GM12878 (cell line): ENCODE measurements around the gene MIA. TPM values are rescaled to one million over a fixed set of nuclear protein-coding genes. Genes with fewer than 3 reads are reported as not detected.

Experiments
- BHLHE40 ChIP-seq, 2 experiments: fragments of 450-650 bp in 1 of 2; IDR thresholded peaks; 2 replicates each; pipeline ENCODE4 v1.6.1; 2011 to 2017; ENCODE audit warnings: low read depth in 2 of 2, borderline replicate concordance in 1 of 2, improper control_type of control experiment in 1 of 2, low read length in 1 of 2, mild to moderate bottlenecking in 1 of 2
- DPF2 ChIP-seq: fragments of 450-650 bp; IDR thresholded peaks from 2 replicates; pipeline ENCODE4 v1.6.1; 2017; ENCODE audit warnings: mild to moderate bottlenecking
- EED ChIP-seq: sonication (generic); IDR thresholded peaks from 2 replicates; pipeline ENCODE4 v1.6.1; 2016; ENCODE audit warnings: antibody characterized with exemption, low read depth
- GATAD2B ChIP-seq: fragments of 450-650 bp; conservative IDR thresholded peaks from 2 replicates; pipeline ENCODE4 v1.6.1; 2017; ENCODE audit warnings: low read depth, mild to moderate bottlenecking, moderate library complexity
- IKZF1 ChIP-seq: fragments of 450-650 bp; conservative IDR thresholded peaks from 2 replicates; pipeline ENCODE4 v1.6.1; 2017; ENCODE audit warnings: antibody characterized with exemption, mild to moderate bottlenecking
- MTA2 ChIP-seq: fragments of 450-650 bp; IDR thresholded peaks from 2 replicates; pipeline ENCODE4 v1.6.1; 2016; ENCODE audit warnings: low read depth, mild to moderate bottlenecking, moderate library complexity
- MTA3 ChIP-seq: IDR thresholded peaks from 2 replicates; pipeline ENCODE4 v1.6.1; 2012; ENCODE audit warnings: low read length, inconsistent platforms, borderline replicate concordance
- NBN ChIP-seq: fragments of 450-650 bp; IDR thresholded peaks from 2 replicates; pipeline ENCODE4 v1.6.1; 2016
- NR2C2 ChIP-seq: IDR thresholded peaks from 2 replicates; pipeline ENCODE4 v1.6.1; 2011; ENCODE audit warnings: borderline replicate concordance, low read depth; ENCODE audit not compliant: control insufficient read depth, insufficient read length
- NR2F1 ChIP-seq: fragments of 450-650 bp; conservative IDR thresholded peaks from 2 replicates; pipeline ENCODE4 v1.6.1; 2017; ENCODE audit warnings: mild to moderate bottlenecking
- POLR2A ChIP-seq: IDR thresholded peaks from 2 replicates; pipeline ENCODE4 v1.6.1; 2011; ENCODE audit warnings: low read depth, mild to moderate bottlenecking, low read length
- POU2F2 ChIP-seq: IDR thresholded peaks from 3 replicates; pipeline ENCODE4 v1.6.1; 2011; ENCODE audit warnings: low read depth, mild to moderate bottlenecking, low read length, borderline replicate concordance
- SMAD1 ChIP-seq: fragments of 450-650 bp; IDR thresholded peaks from 2 replicates; pipeline ENCODE4 v1.6.1; 2018; ENCODE audit warnings: mild to moderate bottlenecking, low read depth; ENCODE audit not compliant: partially characterized antibody
- SUPT20H ChIP-seq: IDR thresholded peaks from 2 replicates; pipeline ENCODE4 v1.6.1; 2011; ENCODE audit warnings: low read depth, mild to moderate bottlenecking, low read length, moderate library complexity, borderline replicate concordance; ENCODE audit not compliant: control insufficient read depth
- WRNIP1 ChIP-seq: IDR thresholded peaks from 2 replicates; pipeline ENCODE4 v1.6.1; 2011; ENCODE audit warnings: low read depth, low read length, improper control_type of control experiment, borderline replicate concordance
- YY1 ChIP-seq: IDR thresholded peaks from 2 replicates; pipeline ENCODE4 v1.6.1; 2011; ENCODE audit warnings: low read depth, mild to moderate bottlenecking, low read length
- polyA plus RNA-seq, 11 experiments: library from polyadenylated mRNA; depleted of rRNA in 4 of 11; unstranded in 6 of 11; stranded (reverse) in 5 of 11; fragments of >200 nt; fragmentation: Nextera tagmentation in 4 of 11; fragmentation: Illumina TruSeq in 1 of 11; extraction: Ambion mirVana in 4 of 11; extraction: Trizol in 1 of 11; gene quantifications; 1 replicate in 1 of 11; 2 replicates in 10 of 11; pipeline versions ENCODE4 v1.2.1 to v1.2.3, GENCODE V29; 2011 to 2016; ENCODE audit warnings: inconsistent platforms in 2 of 11, missing spikeins in 2 of 11, low read depth in 1 of 11
- total RNA-seq, 4 experiments: library from RNA; depleted of rRNA in 3 of 4; stranded (reverse); fragments of >200 nt in 3 of 4; fragmentation: Illumina TruSeq in 1 of 4; extraction: Trizol in 1 of 4; gene quantifications; 2 replicates each; pipeline versions ENCODE4 v1.2.1 to v1.2.3, GENCODE V29; 2013 to 2021
- TF ChIP-seq, protein P1 (sequence below): fragments of 450-650 bp; formaldehyde crosslinking; IDR thresholded peaks from 2 replicates; pipeline ENCODE4 v1.4.0; 2020; ENCODE audit warnings: mild to moderate bottlenecking, moderate library complexity
- TF ChIP-seq, protein P2 (sequence below): fragments of 450-650 bp; formaldehyde crosslinking; IDR thresholded peaks from 2 replicates; pipeline ENCODE4 v1.4.0; 2022; ENCODE audit warnings: mild to moderate bottlenecking, moderate library complexity
- TF ChIP-seq, protein P3 (sequence below): fragments of 450-650 bp; IDR thresholded peaks from 2 replicates; pipeline ENCODE4 v1.6.1; 2016; ENCODE audit warnings: mild to moderate bottlenecking

The MIA gene
- total and polyA plus RNA-seq, 10 of the 15 experiments (the other 5 are each of a cell fraction or from before 2014, with no cell fraction given), result 0.16 to 2.7 (median 1.4) TPM; not detected in 3

DNA sequence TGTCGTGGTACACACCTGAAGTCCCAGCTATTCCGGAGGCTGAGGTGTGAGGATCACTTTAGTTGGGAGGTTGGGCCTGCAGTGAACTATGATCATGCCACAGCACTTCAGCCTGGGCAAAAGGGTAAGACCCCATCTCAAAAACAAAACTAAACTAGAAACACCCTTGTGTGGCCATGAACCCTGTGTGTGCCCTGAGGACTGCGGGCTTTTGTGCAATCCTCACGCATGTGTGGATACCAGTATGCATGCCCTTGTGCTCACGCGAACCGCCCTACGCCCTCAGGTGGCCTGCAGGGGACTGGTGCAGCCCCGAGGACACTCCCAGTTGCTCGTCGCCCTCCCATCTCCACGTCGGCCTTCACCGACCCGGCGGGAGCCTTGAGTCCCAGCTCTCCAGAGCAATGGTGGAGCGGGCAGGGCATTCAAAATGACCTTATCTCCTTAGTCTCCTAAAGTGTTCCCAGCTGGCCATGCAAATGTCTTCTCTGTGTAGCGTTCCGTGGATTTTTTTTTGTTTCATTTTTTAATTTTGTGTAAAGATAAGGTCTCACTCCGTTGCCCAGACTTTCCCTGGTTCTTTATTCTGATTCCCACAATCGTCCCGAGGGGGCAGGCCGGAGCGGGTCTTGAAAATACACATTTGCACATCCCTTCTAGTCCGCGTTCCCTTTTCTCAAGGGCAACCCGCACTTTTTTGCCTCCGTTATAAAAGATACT, 22.8 kb downstream of the MIA start (continued):
- peak; percentile 65 for TF ChIP-seq SMAD1
- 0 out of 2 replicates have a peak, but pooled peaks have one; percentile 41 for TF ChIP-seq DPF2
- TF ChIP-seq, protein P1, sequence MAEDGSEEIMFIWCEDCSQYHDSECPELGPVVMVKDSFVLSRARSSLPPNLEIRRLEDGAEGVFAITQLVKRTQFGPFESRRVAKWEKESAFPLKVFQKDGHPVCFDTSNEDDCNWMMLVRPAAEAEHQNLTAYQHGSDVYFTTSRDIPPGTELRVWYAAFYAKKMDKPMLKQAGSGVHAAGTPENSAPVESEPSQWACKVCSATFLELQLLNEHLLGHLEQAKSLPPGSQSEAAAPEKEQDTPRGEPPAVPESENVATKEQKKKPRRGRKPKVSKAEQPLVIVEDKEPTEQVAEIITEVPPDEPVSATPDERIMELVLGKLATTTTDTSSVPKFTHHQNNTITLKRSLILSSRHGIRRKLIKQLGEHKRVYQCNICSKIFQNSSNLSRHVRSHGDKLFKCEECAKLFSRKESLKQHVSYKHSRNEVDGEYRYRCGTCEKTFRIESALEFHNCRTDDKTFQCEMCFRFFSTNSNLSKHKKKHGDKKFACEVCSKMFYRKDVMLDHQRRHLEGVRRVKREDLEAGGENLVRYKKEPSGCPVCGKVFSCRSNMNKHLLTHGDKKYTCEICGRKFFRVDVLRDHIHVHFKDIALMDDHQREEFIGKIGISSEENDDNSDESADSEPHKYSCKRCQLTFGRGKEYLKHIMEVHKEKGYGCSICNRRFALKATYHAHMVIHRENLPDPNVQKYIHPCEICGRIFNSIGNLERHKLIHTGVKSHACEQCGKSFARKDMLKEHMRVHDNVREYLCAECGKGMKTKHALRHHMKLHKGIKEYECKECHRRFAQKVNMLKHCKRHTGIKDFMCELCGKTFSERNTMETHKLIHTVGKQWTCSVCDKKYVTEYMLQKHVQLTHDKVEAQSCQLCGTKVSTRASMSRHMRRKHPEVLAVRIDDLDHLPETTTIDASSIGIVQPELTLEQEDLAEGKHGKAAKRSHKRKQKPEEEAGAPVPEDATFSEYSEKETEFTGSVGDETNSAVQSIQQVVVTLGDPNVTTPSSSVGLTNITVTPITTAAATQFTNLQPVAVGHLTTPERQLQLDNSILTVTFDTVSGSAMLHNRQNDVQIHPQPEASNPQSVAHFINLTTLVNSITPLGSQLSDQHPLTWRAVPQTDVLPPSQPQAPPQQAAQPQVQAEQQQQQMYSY (CRISPR knock-in tag), result no peak
- TF ChIP-seq, protein P2, sequence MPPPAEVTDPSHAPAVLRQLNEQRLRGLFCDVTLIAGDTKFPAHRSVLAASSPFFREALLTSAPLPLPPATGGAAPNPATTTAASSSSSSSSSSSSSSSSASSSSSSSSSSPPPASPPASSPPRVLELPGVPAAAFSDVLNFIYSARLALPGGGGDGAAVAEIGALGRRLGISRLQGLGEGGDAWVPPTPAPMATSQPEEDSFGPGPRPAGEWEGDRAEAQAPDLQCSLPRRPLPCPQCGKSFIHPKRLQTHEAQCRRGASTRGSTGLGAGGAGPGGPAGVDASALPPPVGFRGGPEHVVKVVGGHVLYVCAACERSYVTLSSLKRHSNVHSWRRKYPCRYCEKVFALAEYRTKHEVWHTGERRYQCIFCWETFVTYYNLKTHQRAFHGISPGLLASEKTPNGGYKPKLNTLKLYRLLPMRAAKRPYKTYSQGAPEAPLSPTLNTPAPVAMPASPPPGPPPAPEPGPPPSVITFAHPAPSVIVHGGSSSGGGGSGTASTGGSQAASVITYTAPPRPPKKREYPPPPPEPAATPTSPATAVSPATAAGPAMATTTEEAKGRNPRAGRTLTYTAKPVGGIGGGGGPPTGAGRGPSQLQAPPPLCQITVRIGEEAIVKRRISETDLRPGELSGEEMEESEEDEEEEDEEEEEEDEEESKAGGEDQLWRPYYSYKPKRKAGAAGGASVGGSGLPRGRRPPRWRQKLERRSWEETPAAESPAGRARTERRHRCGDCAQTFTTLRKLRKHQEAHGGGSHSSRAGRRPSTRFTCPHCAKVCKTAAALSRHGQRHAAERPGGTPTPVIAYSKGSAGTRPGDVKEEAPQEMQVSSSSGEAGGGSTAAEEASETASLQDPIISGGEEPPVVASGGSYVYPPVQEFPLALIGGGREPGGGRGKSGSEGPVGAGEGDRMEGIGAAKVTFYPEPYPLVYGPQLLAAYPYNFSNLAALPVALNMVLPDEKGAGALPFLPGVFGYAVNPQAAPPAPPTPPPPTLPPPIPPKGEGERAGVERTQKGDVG (CRISPR knock-in tag), result no peak
- peak; percentile 67 for TF ChIP-seq POLR2A
- TF ChIP-seq MTA3, result peak; percentile 45; the same call in 1 of the 2 replicates
- 0 out of 2 replicates have a peak, but pooled peaks have one; percentile 22 for TF ChIP-seq EED
- no peak for TF ChIP-seq NR2F1
- peak; percentile 88 for TF ChIP-seq NBN
- no peak; the same call in 1 of the 2 replicates for TF ChIP-seq GATAD2B
- TF ChIP-seq NR2C2, result no peak
- TF ChIP-seq WRNIP1, result no peak
- TF ChIP-seq IKZF1, result peak; percentile 51
- TF ChIP-seq BHLHE40 (IDR thresholded peaks at IDR 0.05; ENCODE audit: borderline replicate concordance in 1 of 2, low read depth in 2 of 2, low read length in 1 of 2), result peak; percentile 50 to 75; a peak in 3 of 4 replicates
- TF ChIP-seq YY1, result peak; percentile 10
- no peak for TF ChIP-seq MTA2
- no peak for TF ChIP-seq SUPT20H
- TF ChIP-seq POU2F2, result peak; percentile 89; the same call in 2 of the 3 replicates
- TF ChIP-seq, protein P3, sequence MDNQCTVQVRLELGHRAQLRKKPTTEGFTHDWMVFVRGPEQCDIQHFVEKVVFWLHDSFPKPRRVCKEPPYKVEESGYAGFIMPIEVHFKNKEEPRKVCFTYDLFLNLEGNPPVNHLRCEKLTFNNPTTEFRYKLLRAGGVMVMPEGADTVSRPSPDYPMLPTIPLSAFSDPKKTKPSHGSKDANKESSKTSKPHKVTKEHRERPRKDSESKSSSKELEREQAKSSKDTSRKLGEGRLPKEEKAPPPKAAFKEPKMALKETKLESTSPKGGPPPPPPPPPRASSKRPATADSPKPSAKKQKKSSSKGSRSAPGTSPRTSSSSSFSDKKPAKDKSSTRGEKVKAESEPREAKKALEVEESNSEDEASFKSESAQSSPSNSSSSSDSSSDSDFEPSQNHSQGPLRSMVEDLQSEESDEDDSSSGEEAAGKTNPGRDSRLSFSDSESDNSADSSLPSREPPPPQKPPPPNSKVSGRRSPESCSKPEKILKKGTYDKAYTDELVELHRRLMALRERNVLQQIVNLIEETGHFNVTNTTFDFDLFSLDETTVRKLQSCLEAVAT, result peak; percentile 84
